Measurements from ENCODE around the gene KLHL13. TPM values are rescaled to one million over a fixed set of nuclear protein-coding genes. Genes with fewer than 3 reads are reported as not detected.

KLHL13 gene
- total RNA-seq, 1 donor from 2014 or later, result 68.8 TPM

DNA sequence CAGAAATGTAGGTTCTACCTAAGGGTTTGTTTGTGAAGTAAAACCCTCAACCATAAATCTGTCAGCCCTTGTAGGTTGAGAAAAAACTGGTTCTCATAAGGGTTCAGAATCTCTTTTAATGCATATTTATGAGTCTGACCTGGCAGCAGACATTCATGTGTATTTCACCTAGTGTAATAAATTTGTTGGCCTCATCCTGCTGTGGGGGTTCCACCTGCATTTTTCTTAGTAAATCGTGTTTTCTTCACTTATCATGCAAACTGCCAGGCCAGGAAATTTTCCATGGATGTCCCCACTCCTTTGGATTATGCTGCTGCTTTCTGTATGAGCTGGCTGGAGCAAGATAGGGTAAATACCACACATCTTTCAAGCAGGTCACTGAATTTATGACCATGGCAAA lies 42.4 kb downstream of the KLHL13 start:
- H3K4me3 ChIP-seq (ENCODE audit: low read depth, low read length), result no peak overlapping the region
- no peak for DNase-seq (ENCODE audit: low read depth)
- TF ChIP-seq, protein P1, sequence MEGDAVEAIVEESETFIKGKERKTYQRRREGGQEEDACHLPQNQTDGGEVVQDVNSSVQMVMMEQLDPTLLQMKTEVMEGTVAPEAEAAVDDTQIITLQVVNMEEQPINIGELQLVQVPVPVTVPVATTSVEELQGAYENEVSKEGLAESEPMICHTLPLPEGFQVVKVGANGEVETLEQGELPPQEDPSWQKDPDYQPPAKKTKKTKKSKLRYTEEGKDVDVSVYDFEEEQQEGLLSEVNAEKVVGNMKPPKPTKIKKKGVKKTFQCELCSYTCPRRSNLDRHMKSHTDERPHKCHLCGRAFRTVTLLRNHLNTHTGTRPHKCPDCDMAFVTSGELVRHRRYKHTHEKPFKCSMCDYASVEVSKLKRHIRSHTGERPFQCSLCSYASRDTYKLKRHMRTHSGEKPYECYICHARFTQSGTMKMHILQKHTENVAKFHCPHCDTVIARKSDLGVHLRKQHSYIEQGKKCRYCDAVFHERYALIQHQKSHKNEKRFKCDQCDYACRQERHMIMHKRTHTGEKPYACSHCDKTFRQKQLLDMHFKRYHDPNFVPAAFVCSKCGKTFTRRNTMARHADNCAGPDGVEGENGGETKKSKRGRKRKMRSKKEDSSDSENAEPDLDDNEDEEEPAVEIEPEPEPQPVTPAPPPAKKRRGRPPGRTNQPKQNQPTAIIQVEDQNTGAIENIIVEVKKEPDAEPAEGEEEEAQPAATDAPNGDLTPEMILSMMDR (conservative IDR thresholded peaks at IDR 0.05; ENCODE audit: low read depth, low read length), result no peak

DNA sequence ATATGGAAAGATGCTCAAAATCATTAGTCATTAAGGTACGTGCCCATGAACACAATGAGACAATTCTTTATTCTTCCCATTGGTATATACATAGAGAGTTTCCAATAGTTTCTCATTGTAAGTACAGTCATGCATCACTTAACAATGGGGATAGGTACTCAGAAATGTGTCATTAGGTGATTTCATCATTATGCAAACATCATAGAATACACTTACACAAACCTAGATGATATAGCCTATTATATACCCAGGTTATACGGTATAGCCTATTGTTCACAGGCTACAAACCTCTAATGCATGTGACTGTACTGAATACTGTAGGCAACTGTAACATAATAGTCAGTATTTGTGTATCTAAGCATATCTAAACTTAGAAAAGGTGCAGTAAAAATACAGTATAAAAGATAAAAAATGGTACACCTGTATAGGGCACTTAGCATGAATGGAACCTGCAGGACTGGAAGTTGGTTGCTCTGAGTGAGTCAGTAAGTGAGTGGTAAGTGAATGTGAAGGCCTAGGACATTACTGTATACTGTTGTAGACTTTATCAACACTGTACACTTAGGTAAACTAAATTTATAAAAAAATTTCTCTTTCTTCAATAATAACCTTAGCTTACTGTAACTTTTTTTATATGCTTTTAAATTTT lies 49.6 kb downstream of the KLHL13 start:
- TF ChIP-seq, protein P1 (conservative IDR thresholded peaks at IDR 0.05; ENCODE audit: low read depth, low read length), result no peak
- DNase-seq (ENCODE audit: low read depth), result no peak

DNA sequence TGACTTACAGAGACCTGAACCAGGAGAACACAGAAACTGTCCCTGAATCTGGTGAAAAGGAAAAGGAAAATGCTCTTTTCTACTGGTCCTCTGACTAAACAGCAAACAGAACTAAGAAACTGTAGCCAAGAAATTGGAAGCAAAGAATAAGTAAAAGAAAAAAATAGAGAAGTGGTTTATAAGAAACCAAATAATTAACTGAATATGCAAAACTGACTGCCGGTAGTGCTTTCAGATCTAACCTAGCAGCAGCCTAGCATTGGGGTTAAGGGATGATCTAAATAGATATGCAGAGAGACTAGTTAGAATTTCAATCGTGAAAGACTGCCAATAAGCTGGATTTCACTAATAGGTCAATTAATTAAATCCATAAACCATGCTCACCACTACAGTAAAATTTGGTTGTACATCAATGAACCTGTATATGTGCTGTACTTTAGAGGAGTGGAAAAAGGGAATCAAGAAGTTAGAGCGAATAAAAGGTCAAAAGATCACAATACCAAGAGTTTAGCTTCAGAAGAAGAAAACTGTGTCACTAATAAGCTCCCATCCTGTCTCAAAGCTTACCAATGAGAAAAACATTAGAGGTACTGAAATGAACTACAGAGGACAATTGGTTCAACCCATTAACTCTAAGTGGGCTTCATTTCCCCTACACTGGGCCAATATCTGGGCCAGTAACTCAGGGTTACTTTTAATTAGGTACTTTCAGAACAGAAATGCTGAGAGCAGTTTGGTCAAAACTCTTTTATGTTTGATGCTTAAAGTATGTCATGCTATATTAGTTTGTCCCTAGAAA lies 53.6 kb downstream of the KLHL13 start:
- no peak overlapping the region for H3K4me3 ChIP-seq (ENCODE audit: low read depth, low read length)
- no peak for DNase-seq (ENCODE audit: low read depth)
- TF ChIP-seq, protein P1 (conservative IDR thresholded peaks at IDR 0.05; ENCODE audit: low read depth, low read length), result no peak

More for the DNA sequence above, 49.6 kb downstream of the KLHL13 start:
- no peak overlapping the region for H3K4me3 ChIP-seq (ENCODE audit: low read depth, low read length)

DNA sequence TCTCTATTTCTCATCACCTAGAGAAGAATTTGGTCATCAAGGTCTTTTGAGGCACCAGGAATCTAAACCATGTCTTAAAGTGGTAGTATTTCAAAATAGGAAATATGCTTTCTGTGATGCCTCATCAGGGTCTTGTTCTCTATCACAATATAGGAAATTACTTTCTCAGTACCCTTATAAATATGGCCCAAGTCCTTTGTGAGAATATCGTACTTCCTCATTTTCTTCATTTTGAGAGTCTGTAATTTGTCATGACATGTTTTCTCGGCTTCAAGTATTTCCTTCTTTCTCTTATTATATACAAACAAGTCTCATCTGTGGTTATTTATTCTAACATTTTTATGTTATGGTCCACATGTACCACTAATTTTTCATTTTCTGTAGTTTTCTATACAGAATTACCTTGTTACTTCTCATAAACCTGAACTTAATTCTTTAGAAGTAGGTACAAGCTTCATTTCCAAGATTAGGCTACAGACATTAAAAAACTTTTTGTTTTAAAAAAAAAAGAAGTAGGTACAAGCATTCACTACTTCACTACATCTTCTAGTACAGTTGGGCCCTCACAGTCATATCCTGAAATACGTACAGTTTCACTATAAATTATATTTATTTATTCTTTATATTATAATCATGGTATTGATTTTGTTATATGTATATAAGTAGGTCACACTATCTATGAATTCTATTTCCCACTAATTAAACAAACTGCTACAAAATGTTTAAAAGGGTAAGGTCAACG lies 54.4 kb downstream of the KLHL13 start:
- H3K4me3 ChIP-seq (ENCODE audit: low read depth, low read length), result no peak overlapping the region
- no peak for DNase-seq (ENCODE audit: low read depth)
- TF ChIP-seq, protein P1 (conservative IDR thresholded peaks at IDR 0.05; ENCODE audit: low read depth, low read length), result no peak

DNA sequence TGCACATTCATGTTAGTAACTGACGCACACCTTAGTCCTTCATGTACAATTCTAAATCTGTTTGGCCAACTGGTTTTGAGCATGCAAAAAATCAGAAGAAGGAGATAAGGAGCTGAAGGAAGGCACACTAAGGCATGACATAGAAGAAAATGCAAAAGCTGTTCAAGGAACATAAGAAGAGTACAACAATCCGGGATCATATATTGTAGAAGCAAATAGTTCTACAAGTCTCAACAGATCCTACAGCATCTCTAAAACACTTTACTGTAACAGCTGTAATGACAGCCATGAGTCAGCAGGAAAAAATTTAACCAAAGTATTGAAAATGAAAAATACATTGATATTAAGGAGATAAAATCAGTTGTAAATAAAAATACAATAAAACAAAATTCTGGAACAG lies 57.7 kb downstream of the KLHL13 start:
- DNase-seq (ENCODE audit: low read depth), result no peak
- no peak overlapping the region for H3K4me3 ChIP-seq (ENCODE audit: low read depth, low read length)
- TF ChIP-seq, protein P1 (conservative IDR thresholded peaks at IDR 0.05; ENCODE audit: low read depth, low read length), result no peak

DNA sequence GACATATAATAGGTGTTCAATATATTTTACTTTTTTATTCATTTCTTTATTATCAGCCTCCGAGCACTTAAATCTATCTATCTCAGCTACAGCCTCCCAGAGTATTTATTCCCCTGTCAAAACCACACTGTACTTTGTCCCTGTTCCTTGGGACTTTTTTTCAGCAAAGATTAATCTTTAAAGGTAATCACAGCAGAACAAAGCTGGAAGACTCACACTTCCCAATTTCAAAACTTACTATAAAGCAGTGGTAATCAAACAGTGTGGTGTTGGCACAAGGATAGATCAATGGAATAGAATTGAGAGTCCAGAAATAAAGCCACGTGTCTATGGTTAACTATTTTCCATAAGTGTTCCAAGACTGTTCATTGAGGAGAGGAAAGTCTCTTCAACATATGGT lies 59.7 kb downstream of the KLHL13 start:
- no peak for DNase-seq (ENCODE audit: low read depth)
- TF ChIP-seq, protein P1 (conservative IDR thresholded peaks at IDR 0.05; ENCODE audit: low read depth, low read length), result no peak
- H3K4me3 ChIP-seq (ENCODE audit: low read depth, low read length), result no peak overlapping the region
